Upper lobe of right lung (tissue), 1 donor: Measurements from ENCODE around the gene HSPB1. TPM values are rescaled to one million over a fixed set of nuclear protein-coding genes. Genes with fewer than 3 reads are reported as not detected.
"Not testable (repeated sequence)": the region's sequence is repeated elsewhere in the genome, so short reads cannot be mapped to it uniquely, and the experiment has no call there.

Source experiments
- ATAC-seq: fragments of 200-7000 bp; cut with Tn5 transposase; one replicate; pipeline ENCODE4 v1.9.1; 2020; ENCODE audit warnings: mild to moderate bottlenecking, moderate library complexity
- DNase-seq: peaks from one replicate; pipeline ENCODE4 v3.0.0-alpha.2; 2020
- H3K27ac ChIP-seq: fragments of 200-600 bp; one replicate; pipeline ENCODE4 v1.8.0; 2022
- H3K27me3 ChIP-seq: fragments of 200-600 bp; one replicate; pipeline ENCODE4 v1.8.0; 2022; ENCODE audit warnings: mild to moderate bottlenecking
- H3K36me3 ChIP-seq: fragments of 200-600 bp; one replicate; pipeline ENCODE4 v1.8.0; 2022
- H3K4me1 ChIP-seq: fragments of 200-600 bp; one replicate; pipeline ENCODE4 v1.8.0; 2022
- H3K4me3 ChIP-seq: fragments of 200-600 bp; one replicate; pipeline ENCODE4 v1.8.0; 2022; ENCODE audit warnings: mild to moderate bottlenecking
- H3K9me3 ChIP-seq: fragments of 200-600 bp; one replicate; pipeline ENCODE4 v1.8.0; 2022
- intact Hi-C: fragments of 100-400 bp; cut with DNase I; formaldehyde crosslinking; loops from one replicate; pipeline ENCODE4 v1.11.0; 2022
- total RNA-seq: library from RNA; stranded (reverse); fragmentation: NEBNext Ultra II Directional; extraction: Animal tissue kit (Norgen Biotek cat#: 25700); gene quantifications from one replicate; pipeline ENCODE4 v1.2.1, GENCODE V29; 2021
- TF ChIP-seq, protein P1 (sequence below): fragments of 200-600 bp; IDR thresholded peaks from one replicate; pipeline ENCODE4 v1.8.0; 2022; ENCODE audit warnings: antibody characterized with exemption
- donor health status: DM: no; HTN: yes; CAD: no; lungs with severe emphysema.

Gene HSPB1
- total RNA-seq, 1 donor from 2014 or later = 494 TPM

DNA sequence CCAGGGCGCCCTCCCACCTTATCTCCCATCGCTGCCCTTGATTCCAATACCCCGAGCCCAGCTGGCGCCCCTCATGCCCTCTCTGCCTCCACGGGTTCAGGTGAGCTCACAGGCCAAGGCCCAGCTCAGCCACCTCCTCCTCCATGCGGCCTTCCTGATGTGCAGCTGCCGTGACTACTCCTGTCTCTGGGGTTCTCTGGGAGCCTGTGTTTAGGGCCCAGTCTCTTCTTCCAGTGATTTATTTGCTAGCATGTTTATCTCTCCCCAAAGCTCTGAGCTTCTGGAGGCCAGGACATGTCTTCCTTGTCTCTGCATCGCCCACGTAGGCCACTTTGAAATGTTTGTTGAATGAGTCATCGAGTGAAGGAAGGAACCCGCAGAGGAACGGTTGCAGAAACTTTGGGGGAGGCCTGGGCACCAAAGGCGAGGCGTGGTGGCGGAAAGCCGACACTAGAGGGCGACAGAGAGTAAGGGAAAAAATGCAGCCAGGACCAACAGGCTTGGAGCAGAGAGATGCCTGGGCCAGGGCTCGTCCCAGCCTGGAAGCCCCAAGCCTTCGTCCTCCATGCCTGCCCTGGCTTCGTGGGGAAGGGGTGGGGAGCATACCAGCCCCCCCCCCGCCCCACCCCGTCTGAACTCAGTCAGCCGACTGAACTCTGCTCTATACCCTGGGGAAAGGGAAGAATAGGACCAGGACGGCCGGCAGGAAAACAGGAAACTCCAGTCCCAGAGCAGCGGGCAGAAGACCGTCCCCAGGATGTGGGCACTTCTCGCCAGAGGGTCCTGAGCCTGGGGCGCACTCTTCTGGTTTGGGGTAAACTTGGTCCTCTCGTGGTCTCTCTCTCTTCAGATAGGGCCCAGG is 10.9 kb upstream of the HSPB1 start:
- peak; percentile 93 for DNase-seq
- intact Hi-C loops = no loop called here
- Histone ChIP-seq H3K27me3 (no peaks in the 10 kb centered on the region), H3K4me1 (peaks cover 39% of the 10 kb centered on the region), H3K36me3 (no peaks in the 10 kb centered on the region), H3K9me3 (no peaks in the 10 kb centered on the region), H3K27ac (peak overlapping the region; percentile 95), H3K4me3 (peak overlapping the region; percentile 45)
- peak; percentile 93 for ATAC-seq
- TF ChIP-seq, protein P1, sequence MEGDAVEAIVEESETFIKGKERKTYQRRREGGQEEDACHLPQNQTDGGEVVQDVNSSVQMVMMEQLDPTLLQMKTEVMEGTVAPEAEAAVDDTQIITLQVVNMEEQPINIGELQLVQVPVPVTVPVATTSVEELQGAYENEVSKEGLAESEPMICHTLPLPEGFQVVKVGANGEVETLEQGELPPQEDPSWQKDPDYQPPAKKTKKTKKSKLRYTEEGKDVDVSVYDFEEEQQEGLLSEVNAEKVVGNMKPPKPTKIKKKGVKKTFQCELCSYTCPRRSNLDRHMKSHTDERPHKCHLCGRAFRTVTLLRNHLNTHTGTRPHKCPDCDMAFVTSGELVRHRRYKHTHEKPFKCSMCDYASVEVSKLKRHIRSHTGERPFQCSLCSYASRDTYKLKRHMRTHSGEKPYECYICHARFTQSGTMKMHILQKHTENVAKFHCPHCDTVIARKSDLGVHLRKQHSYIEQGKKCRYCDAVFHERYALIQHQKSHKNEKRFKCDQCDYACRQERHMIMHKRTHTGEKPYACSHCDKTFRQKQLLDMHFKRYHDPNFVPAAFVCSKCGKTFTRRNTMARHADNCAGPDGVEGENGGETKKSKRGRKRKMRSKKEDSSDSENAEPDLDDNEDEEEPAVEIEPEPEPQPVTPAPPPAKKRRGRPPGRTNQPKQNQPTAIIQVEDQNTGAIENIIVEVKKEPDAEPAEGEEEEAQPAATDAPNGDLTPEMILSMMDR = peak; percentile 98

DNA sequence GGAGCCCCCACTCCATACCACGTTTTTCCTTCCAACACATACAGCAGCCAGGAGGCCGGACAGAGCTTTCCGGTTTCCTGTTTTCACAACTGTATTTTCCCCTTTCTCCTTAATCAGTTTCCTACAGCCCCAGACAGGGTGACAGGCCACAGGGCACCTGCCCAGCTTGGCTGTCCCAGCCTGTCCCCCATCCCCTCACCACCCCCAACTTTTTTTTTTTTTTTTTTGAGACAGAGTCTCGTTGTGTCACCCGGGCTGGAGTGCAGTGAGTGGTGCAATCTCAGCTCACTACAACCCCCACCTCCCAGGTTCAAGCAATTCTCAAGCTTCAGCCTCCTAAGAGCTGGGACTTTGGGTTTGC is 10.3 kb upstream of the HSPB1 start:
- intact Hi-C loops = no loop called here
- ATAC-seq = peak; percentile 9
- peak; percentile 78 for DNase-seq
- Histone ChIP-seq H3K27me3 (no peaks in the 10 kb centered on the region), H3K36me3 (no peaks in the 10 kb centered on the region), H3K27ac (peak overlapping the region; percentile 95), H3K4me1 (peaks cover 45% of the 10 kb centered on the region), H3K9me3 (no peaks in the 10 kb centered on the region), H3K4me3 (peak overlapping the region; percentile 45)
- TF ChIP-seq, protein P1 = no peak

DNA sequence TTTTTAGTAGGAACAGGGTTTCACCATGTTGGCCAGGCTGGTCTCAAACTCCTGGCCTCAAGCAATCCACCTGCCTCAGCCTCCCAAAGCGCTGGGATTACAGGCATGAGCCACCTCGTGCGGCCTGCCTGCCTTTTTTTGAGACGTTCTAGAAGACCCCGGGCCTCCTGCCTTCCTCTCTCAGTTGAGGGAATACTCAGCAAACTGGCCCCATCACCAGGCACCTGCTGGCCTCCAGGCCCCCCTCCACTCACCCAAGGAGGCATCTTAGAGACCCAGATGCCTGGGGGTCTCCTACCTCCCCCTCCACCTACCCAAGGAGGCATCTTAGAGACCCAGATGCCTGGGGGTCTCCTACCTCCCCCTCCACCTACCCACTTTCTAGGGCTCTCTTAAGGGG is 9.6 kb upstream of the HSPB1 start:
- H3K27me3 ChIP-seq, intact Hi-C loops, H3K36me3 ChIP-seq, H3K4me3 ChIP-seq, H3K9me3 ChIP-seq, ATAC-seq, DNase-seq: not testable (repeated sequence)
- H3K4me1 ChIP-seq = peaks cover 52% of the 10 kb centered on the region
- H3K27ac ChIP-seq = peak overlapping the region; percentile 95

GRCh38 chr7:76293407-76293901 is 9.0 kb upstream of the HSPB1 start:
- DNase-seq = no peak
- Histone ChIP-seq H3K9me3 (no peaks in the 10 kb centered on the region), H3K27ac (peak overlapping the region; percentile 95), H3K27me3 (no peaks in the 10 kb centered on the region), H3K4me1 (peaks cover 52% of the 10 kb centered on the region), H3K4me3 (no peak overlapping the region), H3K36me3 (no peaks in the 10 kb centered on the region)
- TF ChIP-seq, protein P1 = no peak
- no peak for ATAC-seq
- intact Hi-C loops = no loop called here

DNA sequence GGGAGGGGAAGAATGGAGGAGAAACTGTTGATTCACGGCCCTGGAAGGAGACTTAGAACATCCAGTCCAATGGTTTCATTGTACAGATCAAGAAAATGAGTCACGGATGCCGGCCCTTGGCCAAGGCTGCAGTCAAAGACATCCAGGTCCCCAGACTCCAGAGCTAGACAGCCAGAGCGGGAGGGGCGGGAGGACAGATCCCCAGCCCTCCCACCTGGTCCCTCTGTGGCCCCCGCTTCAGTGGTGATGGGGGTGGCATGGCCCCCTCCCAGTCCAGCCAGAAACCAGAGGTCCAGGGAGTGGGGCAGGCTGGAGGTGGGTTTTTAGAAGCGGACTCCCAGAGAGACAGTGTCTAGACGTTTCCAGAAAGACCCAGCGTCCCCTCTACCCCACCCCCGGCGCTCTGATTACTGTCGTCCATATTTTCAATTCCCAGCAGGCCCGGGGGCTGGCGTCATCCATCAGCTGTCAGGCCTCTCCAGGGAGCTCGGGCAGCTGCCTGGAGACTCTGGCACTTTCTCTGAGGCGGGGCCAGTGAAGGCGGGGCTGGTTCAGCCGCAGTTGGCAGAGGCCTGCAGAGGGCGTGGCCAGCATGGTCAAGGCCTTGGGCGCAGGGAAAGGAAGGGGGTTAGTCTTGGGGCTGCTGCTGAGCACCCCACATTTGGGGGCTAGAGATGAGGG is 8.0 kb upstream of the HSPB1 start:
- intact Hi-C loops = no loop called here

More for the DNA sequence above, 8.0 kb upstream of the HSPB1 start:
- H3K27ac ChIP-seq = peak overlapping the region; percentile 95
- H3K36me3 ChIP-seq = no peaks in the 10 kb centered on the region
- ATAC-seq = peak; percentile 86
- no peaks in the 10 kb centered on the region for H3K9me3 ChIP-seq
- peaks cover 52% of the 10 kb centered on the region for H3K4me1 ChIP-seq
- H3K4me3 ChIP-seq = peak overlapping the region; percentile 42
- peak; percentile 98 for DNase-seq
- TF ChIP-seq, protein P1 = no peak
- H3K27me3 ChIP-seq = no peaks in the 10 kb centered on the region
